Neuronal stem cell (in vitro differentiated cells): ENCODE data around the gene TOPAZ1.

Experiments used
- DNase-seq: peaks from one replicate; pipeline ENCODE4 v3.0.0-alpha.2; 2013; ENCODE audit warnings: low spot score
- H2AFZ ChIP-seq: one replicate; pipeline ENCODE4 v1.6.1; 2013; ENCODE audit warnings: mild to moderate bottlenecking, low read length, inconsistent platforms
- H2AK5ac ChIP-seq: 2 replicates; pipeline ENCODE4 v1.6.1; 2013; ENCODE audit warnings: low read depth, mild to moderate bottlenecking, inconsistent platforms, low read length, moderate library complexity, mixed read lengths
- H2BK120ac ChIP-seq: 2 replicates; pipeline ENCODE4 v1.6.1; 2013; ENCODE audit warnings: low read depth, mild to moderate bottlenecking, inconsistent platforms, low read length, moderate library complexity, mixed read lengths
- H2BK12ac ChIP-seq: one replicate; pipeline ENCODE4 v1.6.1; 2013; ENCODE audit warnings: low read length, inconsistent platforms
- H2BK15ac ChIP-seq: 2 replicates; pipeline ENCODE4 v1.6.1; 2013; ENCODE audit warnings: mild to moderate bottlenecking, low read length, inconsistent platforms, mixed read lengths
- H2BK5ac ChIP-seq: one replicate; pipeline ENCODE4 v1.6.1; 2013; ENCODE audit warnings: inconsistent platforms, mild to moderate bottlenecking, low read length, moderate library complexity
- H3K14ac ChIP-seq: one replicate; pipeline ENCODE4 v1.6.1; 2013; ENCODE audit warnings: low read length, inconsistent platforms
- H3K18ac ChIP-seq: 2 replicates; pipeline ENCODE4 v1.6.1; 2013; ENCODE audit warnings: low read length, inconsistent platforms
- H3K23ac ChIP-seq: 2 replicates; pipeline ENCODE4 v1.6.1; 2013; ENCODE audit warnings: low read depth, mild to moderate bottlenecking, mixed read lengths, low read length, inconsistent platforms; ENCODE audit not compliant: poor library complexity
- H3K27ac ChIP-seq: replicated peaks from 3 replicates; pipeline ENCODE4 v1.5.1; 2013; ENCODE audit warnings: low read length, inconsistent platforms
- H3K27me3 ChIP-seq, 3 experiments: 2 replicates each; pipeline ENCODE4 v1.6.1; 2013; ENCODE audit warnings: low read length in 3 of 3, mild to moderate bottlenecking in 2 of 3, inconsistent platforms in 1 of 3, low read depth in 1 of 3, mixed read lengths in 1 of 3, moderate library complexity in 1 of 3; ENCODE audit not compliant: control insufficient read depth in 3 of 3, insufficient read depth in 3 of 3
- H3K36me3 ChIP-seq, 2 donors: replicated peaks in 1 of 2; 2 replicates each; pipeline ENCODE4 v1.6.1; 2013; ENCODE audit warnings: low read length in 2 of 2; ENCODE audit not compliant: control insufficient read depth in 2 of 2, insufficient read depth in 2 of 2
- H3K4ac ChIP-seq: 2 replicates; pipeline ENCODE4 v1.6.1; 2013; ENCODE audit warnings: inconsistent platforms, mild to moderate bottlenecking, low read length, moderate library complexity
- H3K4me1 ChIP-seq, 2 donors: 1 replicate in 1 of 2; 2 replicates in 1 of 2; pipeline ENCODE4 v1.6.1; 2013; ENCODE audit warnings: low read length in 2 of 2, low read depth in 1 of 2; ENCODE audit not compliant: control insufficient read depth in 2 of 2, insufficient read depth in 1 of 2
- H3K4me2 ChIP-seq: one replicate; pipeline ENCODE4 v1.6.1; 2013; ENCODE audit warnings: mild to moderate bottlenecking, low read length, inconsistent platforms; ENCODE audit not compliant: insufficient read depth, poor library complexity, severe bottlenecking
- H3K4me3 ChIP-seq, 2 donors: 2 replicates each; pipeline ENCODE4 v1.5.1; 2013; ENCODE audit warnings: low read length in 2 of 2, mild to moderate bottlenecking in 2 of 2, inconsistent platforms in 1 of 2, moderate library complexity in 1 of 2
- H3K79me1 ChIP-seq: one replicate; pipeline ENCODE4 v1.6.1; 2013; ENCODE audit warnings: low read depth, mild to moderate bottlenecking, inconsistent platforms, low read length, moderate library complexity
- H3K9ac ChIP-seq: one replicate; pipeline ENCODE4 v1.6.1; 2013; ENCODE audit warnings: mild to moderate bottlenecking, low read depth, low read length, inconsistent platforms; ENCODE audit not compliant: poor library complexity
- H3K9me3 ChIP-seq, 2 donors: replicated peaks in 1 of 2; 2 replicates each; pipeline versions ENCODE3 to v1.6.1; 2013; ENCODE audit warnings: low read length in 2 of 2, mild to moderate bottlenecking in 2 of 2, inconsistent platforms in 1 of 2, low read depth in 1 of 2, mixed read lengths in 1 of 2, moderate library complexity in 1 of 2; ENCODE audit not compliant: control insufficient read depth in 2 of 2, insufficient read depth in 1 of 2
- H4K8ac ChIP-seq: one replicate; pipeline ENCODE4 v1.6.1; 2013; ENCODE audit warnings: low read depth, mild to moderate bottlenecking, inconsistent platforms, low read length, moderate library complexity
- H4K91ac ChIP-seq: one replicate; pipeline ENCODE4 v1.6.1; 2013; ENCODE audit warnings: low read length, low read depth, mild to moderate bottlenecking, inconsistent platforms; ENCODE audit not compliant: poor library complexity
- WGBS, 2 donors: extraction: QIAGEN DNeasy Blood & Tissue Kit; methylation state at CpG; one replicate each; pipeline ENCODE4 v1.1.7; 2013; ENCODE audit warnings: missing lambda C conversion rate in 2 of 2, mixed read lengths in 1 of 2; ENCODE audit not compliant: insufficient read length in 2 of 2, insufficient replicate concordance in 1 of 2; ENCODE audit errors: extremely low coverage in 2 of 2; 5-methylcytosine and 5-hydroxymethylcytosine counted together

Gene TOPAZ1

GRCh38 chr3:44301746-44302145 is 60.1 kb downstream of the TOPAZ1 start:
- peaks cover 0 to 4% (median 0%) of the 10 kb centered on the region in 3 experiments for H3K27me3 ChIP-seq
- no peak overlapping the region for H2BK120ac ChIP-seq
- H2AK5ac ChIP-seq, result no peak overlapping the region
- no peak overlapping the region for H4K91ac ChIP-seq
- no peak overlapping the region for H3K23ac ChIP-seq
- H3K4me3 ChIP-seq, result no peak overlapping the region
- no CpG with 5 or more reads among the region's 3 CpGs for WGBS, 2 donors
- H3K4me1 ChIP-seq, result no peaks in the 10 kb centered on the region
- no peaks in the 10 kb centered on the region for H3K9me3 ChIP-seq
- no peak overlapping the region for H2BK15ac ChIP-seq
- H3K4ac ChIP-seq, result no peak overlapping the region
- no peak overlapping the region for H2BK12ac ChIP-seq
- no peak overlapping the region for H3K27ac ChIP-seq
- no peaks in the 10 kb centered on the region for H3K79me1 ChIP-seq
- no peak overlapping the region for H2AFZ ChIP-seq
- H4K8ac ChIP-seq, result no peak overlapping the region
- H3K18ac ChIP-seq, result no peak overlapping the region
- no peak overlapping the region for H3K14ac ChIP-seq
- H3K36me3 ChIP-seq, result no peaks in the 10 kb centered on the region
- H3K9ac ChIP-seq, result no peak overlapping the region
- no peak overlapping the region for H2BK5ac ChIP-seq
- H3K4me2 ChIP-seq, result no peak overlapping the region
- DNase-seq, result no peak

- H3K4me2 ChIP-seq, result no peak overlapping the region
- DNase-seq, result no peak
- H2BK15ac ChIP-seq, result no peak overlapping the region
- no peak overlapping the region for H2BK12ac ChIP-seq
- H3K36me3 ChIP-seq, result no peaks in the 10 kb centered on the region
- H3K14ac ChIP-seq, result no peak overlapping the region
- H3K23ac ChIP-seq, result no peak overlapping the region
- H3K9ac ChIP-seq, result no peak overlapping the region
- no peaks in the 10 kb centered on the region for H3K9me3 ChIP-seq
- H3K79me1 ChIP-seq, result no peaks in the 10 kb centered on the region
- H2BK120ac ChIP-seq, result no peak overlapping the region
- H3K4me1 ChIP-seq, result no peaks in the 10 kb centered on the region
- no peak overlapping the region for H3K4me3 ChIP-seq
- no peaks in the 10 kb centered on the region for H3K27me3 ChIP-seq
- H4K8ac ChIP-seq, result no peak overlapping the region
- H2AFZ ChIP-seq, result no peak overlapping the region
- no peak overlapping the region for H4K91ac ChIP-seq
- H2AK5ac ChIP-seq, result no peak overlapping the region
- no peak overlapping the region for H3K27ac ChIP-seq
- H3K4ac ChIP-seq, result no peak overlapping the region
- no peak overlapping the region for H2BK5ac ChIP-seq
- no peak overlapping the region for H3K18ac ChIP-seq
These were observed 67.8 kb downstream of the TOPAZ1 start for GRCh38 chr3:44309500-44309899.

- Histone ChIP-seq H2AK5ac (no peak overlapping the region), H3K27me3 (no peaks in the 10 kb centered on the region), H3K4ac (no peak overlapping the region), H3K27ac (no peak overlapping the region), H3K79me1 (no peaks in the 10 kb centered on the region), H4K8ac (no peak overlapping the region), H3K4me2 (no peak overlapping the region), H3K23ac (no peak overlapping the region), H2BK12ac (no peak overlapping the region), H4K91ac (no peak overlapping the region), H3K9ac (no peak overlapping the region), H2AFZ (no peak overlapping the region), H2BK5ac (no peak overlapping the region), H3K18ac (no peak overlapping the region), H3K9me3 (no peaks in the 10 kb centered on the region), H3K14ac (no peak overlapping the region), H3K4me1 (no peaks in the 10 kb centered on the region), H2BK120ac (no peak overlapping the region), H3K36me3 (no peaks in the 10 kb centered on the region), H2BK15ac (no peak overlapping the region), H3K4me3 (no peak overlapping the region)
- WGBS, 2 donors, result no CpG with 5 or more reads among the region's 8 CpGs
- no peak for DNase-seq
These were observed 77.2 kb downstream of the TOPAZ1 start for GRCh38 chr3:44318891-44319311.

GRCh38 chr3:44321335-44321734 is 79.6 kb downstream of the TOPAZ1 start:
- WGBS, 2 donors, result no CpG with 5 or more reads among the region's 3 CpGs
- H3K79me1 ChIP-seq, result no peaks in the 10 kb centered on the region
- H3K9ac ChIP-seq, result no peak overlapping the region
- H3K9me3 ChIP-seq, result no peaks in the 10 kb centered on the region
- no peaks in the 10 kb centered on the region for H3K27me3 ChIP-seq
- no peak overlapping the region for H2AFZ ChIP-seq
- no peak overlapping the region for H4K8ac ChIP-seq
- no peak overlapping the region for H3K4ac ChIP-seq
- no peak overlapping the region for H2BK5ac ChIP-seq
- no peaks in the 10 kb centered on the region for H3K4me1 ChIP-seq
- H2AK5ac ChIP-seq, result no peak overlapping the region
- DNase-seq, result no peak
- no peak overlapping the region for H3K14ac ChIP-seq
- no peak overlapping the region for H2BK120ac ChIP-seq
- H2BK15ac ChIP-seq, result no peak overlapping the region
- H3K36me3 ChIP-seq, result no peaks in the 10 kb centered on the region
- no peak overlapping the region for H3K23ac ChIP-seq
- H2BK12ac ChIP-seq, result no peak overlapping the region
- H3K27ac ChIP-seq, result no peak overlapping the region
- H3K4me2 ChIP-seq, result no peak overlapping the region
- no peak overlapping the region for H3K18ac ChIP-seq
- no peak overlapping the region for H3K4me3 ChIP-seq
- H4K91ac ChIP-seq, result no peak overlapping the region
